IPS-NIHi11 (cell line): ENCODE data around the gene CRISPLD2.

ENCODE experiments used
- DNase-seq: peaks from one replicate; pipeline ENCODE4 v3.0.0; 2012; ENCODE audit warnings: mixed read lengths, low spot score

Gene CRISPLD2

GRCh38 chr16:84884596-84885341 lies 65.0 kb downstream of the CRISPLD2 start:
- peak; percentile 56 for DNase-seq

GRCh38 chr16:84885342-84885910 lies 65.6 kb downstream of the CRISPLD2 start:
- DNase-seq = no peak

GRCh38 chr16:84886497-84887090 lies 66.8 kb downstream of the CRISPLD2 start:
- no peak for DNase-seq

- DNase-seq = no peak
Observed at GRCh38 chr16:84887207-84887606, 67.4 kb downstream of the CRISPLD2 start.

- no peak for DNase-seq
Observed at GRCh38 chr16:84888450-84888849, 68.7 kb downstream of the CRISPLD2 start.

- no peak for DNase-seq
Observed at GRCh38 chr16:84889066-84889465, 69.3 kb downstream of the CRISPLD2 start.

GRCh38 chr16:84890427-84890826 lies 70.6 kb downstream of the CRISPLD2 start:
- DNase-seq = no peak

- DNase-seq = no peak
Observed at GRCh38 chr16:84891149-84891795, 71.5 kb downstream of the CRISPLD2 start.

- no peak for DNase-seq
Observed at GRCh38 chr16:84892097-84892496, 72.3 kb downstream of the CRISPLD2 start.

GRCh38 chr16:84893467-84893848 lies 73.7 kb downstream of the CRISPLD2 start:
- no peak for DNase-seq

GRCh38 chr16:84893849-84894599 lies 74.2 kb downstream of the CRISPLD2 start:
- no peak for DNase-seq

- DNase-seq = no peak
Observed at GRCh38 chr16:84895016-84895415, 75.2 kb downstream of the CRISPLD2 start.

- no peak for DNase-seq
Observed at GRCh38 chr16:84896847-84897246, 77.1 kb downstream of the CRISPLD2 start.

GRCh38 chr16:84897911-84898377 lies 78.2 kb downstream of the CRISPLD2 start:
- no peak for DNase-seq

- DNase-seq = no peak
Observed at GRCh38 chr16:84898447-84898846, 78.7 kb downstream of the CRISPLD2 start.

- no peak for DNase-seq
Observed at GRCh38 chr16:84899414-84899813, 79.6 kb downstream of the CRISPLD2 start.

GRCh38 chr16:84905965-84906460 lies 86.2 kb downstream of the CRISPLD2 start:
- no peak for DNase-seq

- DNase-seq = no peak
Observed at GRCh38 chr16:84907051-84907450, 87.3 kb downstream of the CRISPLD2 start.

GRCh38 chr16:84907575-84907974 lies 87.8 kb downstream of the CRISPLD2 start:
- no peak for DNase-seq

- no peak for DNase-seq
Observed at GRCh38 chr16:84909476-84910085, 89.8 kb downstream of the CRISPLD2 start.

GRCh38 chr16:84911486-84912216 lies 91.9 kb downstream of the CRISPLD2 start:
- DNase-seq = no peak
